Activated gamma-delta T cell (primary cell): ENCODE results near the gene PSG2.
"Not testable (repeated sequence)": the region's sequence is repeated elsewhere in the genome, so short reads cannot be mapped to it uniquely, and the experiment has no call there.

Source experiments
- DNase-seq: peaks from one replicate; lab custom pipeline; 2025; lab: John Stamatoyannopoulos, UW

Gene PSG2

DNA sequence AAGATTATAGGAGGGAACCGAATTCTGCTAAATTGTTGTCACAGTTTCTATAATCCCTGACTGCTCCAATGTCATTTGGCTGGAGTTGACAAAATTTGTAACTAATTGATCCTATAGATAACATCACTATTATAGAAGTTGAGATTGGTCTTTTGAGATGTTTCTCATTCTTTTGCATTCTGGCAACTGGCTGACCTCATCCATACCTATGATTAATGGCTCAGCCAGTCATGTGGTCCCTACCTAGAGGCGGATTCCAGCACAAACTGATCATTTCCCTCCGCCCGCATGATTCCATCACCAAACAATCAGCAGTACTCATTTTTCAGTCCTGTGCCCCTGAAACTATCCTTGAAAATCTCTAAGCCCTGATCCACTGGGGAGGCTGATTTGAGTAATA lies 4.2 kb downstream of the PSG2 start:
- no peak for DNase-seq

DNA sequence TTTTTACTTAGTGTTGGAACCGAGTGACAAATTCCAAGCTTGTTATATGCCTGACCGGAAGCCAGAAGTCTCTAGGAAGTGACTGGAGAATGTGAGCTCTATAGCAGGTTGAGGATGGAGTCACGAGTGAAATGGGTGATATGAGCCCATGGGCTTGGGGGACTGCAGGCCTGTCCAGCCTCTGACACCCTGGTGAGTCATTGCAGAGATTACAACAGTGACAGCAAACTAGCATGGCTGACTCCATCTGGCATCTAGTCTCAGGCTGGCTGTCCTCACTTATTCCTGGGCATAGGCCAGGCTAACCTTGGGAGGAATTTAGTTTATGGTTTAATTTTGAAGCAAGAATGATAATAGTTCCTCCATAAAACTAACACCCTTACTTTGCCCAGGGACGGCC lies 4.6 kb downstream of the PSG2 start:
- not testable (repeated sequence) for DNase-seq

DNA sequence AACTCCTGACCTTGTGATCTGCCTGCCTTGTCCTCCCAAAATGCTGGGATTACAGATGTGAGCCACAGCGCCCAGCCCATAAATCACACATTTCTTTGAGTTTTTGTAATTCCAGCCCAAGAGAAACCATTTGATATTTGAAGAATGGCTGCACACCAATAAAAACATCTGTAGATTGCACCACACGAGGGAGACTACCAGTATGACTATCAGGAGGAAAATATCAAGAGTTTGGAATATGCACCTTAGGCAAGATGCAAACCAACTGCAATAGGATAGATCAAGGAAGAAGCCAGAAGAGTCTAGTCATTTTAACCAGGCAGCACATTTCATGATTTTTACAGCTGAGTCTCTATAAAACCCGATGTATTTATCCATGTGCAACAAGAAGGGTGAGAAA lies 20.1 kb downstream of the PSG2 start:
- DNase-seq, result not testable (repeated sequence)

DNA sequence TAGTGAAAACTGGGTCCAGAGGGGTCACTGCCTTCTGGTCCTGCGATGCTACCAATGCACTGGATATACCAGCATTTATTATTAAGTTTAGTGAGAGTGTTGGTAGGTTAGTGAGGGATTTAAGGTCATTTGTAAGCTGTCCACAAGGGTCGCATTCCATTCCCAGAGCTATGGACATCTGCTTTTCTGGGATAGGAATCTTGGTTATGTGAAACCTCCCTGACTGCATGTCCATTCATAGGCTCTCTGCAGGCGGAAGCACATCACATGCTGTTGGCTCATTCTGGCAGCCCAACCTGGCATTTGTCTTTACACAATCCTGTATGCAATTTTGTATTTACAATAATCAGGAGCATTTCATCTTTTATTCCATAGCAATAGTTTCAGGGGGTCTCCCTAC lies 21.2 kb downstream of the PSG2 start:
- not testable (repeated sequence) for DNase-seq

DNA sequence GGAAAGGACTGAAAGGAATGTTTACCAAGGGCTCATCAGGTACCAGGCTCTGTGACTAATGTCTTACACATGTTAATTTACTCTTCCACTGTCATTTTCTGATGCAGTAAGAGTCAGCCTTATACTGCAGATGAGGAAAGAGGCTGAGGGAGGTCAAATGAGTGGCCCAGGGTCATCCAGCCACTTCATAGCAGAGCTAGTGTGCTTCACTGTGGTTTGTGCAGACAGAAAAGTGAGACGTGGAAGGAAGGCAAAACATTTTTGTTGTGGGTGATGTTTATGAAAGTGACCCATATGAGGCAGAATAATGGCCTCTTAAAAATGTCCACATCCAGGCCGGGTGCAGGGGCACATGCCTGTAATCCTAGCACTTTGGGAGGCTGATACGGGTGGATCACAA lies 22.2 kb downstream of the PSG2 start:
- DNase-seq, result not testable (repeated sequence)

DNA sequence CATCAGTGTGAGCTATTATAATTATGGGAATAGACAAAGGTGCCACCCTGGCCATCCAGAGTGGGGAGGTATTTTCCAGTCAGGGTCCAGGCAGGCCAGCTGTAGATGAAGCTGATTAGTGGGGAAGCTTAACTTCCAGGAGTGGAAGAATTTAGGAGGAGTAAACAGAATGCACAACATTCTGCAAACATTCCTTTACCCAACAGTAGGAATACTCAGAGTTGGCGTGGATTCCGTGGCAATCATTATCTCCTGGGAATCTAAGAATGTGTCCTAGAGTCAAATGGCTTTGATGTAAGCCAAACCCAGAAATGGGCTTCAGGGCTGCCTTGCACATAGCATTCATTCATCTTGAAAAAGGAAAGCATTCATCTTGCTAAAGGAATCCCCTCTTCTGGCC lies 23.0 kb downstream of the PSG2 start:
- not testable (repeated sequence) for DNase-seq

DNA sequence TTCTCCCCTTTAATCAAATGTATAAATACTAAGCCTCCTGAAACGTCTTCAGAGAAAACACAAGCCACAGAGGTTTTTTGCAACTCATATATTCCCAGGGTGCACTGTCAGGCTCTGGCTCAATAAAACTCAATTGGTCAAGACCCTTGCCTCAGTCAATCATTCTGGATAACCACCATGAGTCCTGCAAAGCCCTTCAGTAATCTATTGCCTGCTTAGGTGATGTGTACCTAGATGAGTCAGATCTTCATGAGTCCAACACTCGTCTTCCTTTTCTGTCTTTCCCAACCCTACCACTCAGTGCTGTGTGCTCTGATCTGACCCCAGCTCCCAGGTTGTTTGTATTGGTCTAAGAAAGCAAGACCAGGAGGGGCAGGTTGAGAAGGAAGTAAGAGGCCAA lies 24.1 kb downstream of the PSG2 start:
- not testable (repeated sequence) for DNase-seq

DNA sequence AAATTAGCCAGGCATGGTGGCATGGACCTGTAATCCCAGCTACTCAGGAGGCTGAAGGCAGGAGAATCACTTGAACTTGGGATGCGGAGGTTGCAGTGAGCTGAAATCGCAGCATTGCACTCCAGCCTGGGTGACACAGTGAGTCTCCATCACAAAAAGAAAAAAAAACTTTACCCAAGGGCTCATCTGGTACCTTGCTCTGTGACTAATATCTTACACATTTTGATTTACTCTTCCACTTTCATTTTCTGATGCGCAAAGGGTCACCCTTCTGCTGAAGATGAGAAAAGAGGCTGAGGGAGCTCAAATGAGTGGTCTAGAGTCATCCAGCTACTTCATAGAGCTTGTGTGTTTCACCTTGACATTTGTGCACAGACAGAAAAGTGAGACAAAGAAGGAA lies 34.5 kb downstream of the PSG2 start:
- not testable (repeated sequence) for DNase-seq

DNA sequence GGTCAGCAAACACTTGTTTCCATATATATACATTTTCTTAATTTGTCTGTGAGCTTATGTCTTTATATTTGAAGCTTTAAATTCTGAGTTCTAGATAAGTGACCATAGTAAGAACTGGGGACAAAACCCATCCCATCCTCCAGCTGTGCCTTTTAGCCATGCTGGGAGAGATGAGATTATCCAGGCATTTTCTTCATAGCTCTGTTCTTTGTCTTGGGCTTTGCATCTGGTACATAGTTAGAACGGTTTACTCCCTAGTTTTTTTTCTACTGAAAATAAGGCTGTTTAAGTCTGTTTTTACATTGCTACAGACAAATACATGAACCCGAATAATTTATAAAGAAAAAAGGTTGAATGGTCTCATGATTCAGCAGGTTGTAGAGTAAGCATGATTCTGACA lies 35.9 kb downstream of the PSG2 start:
- not testable (repeated sequence) for DNase-seq

DNA sequence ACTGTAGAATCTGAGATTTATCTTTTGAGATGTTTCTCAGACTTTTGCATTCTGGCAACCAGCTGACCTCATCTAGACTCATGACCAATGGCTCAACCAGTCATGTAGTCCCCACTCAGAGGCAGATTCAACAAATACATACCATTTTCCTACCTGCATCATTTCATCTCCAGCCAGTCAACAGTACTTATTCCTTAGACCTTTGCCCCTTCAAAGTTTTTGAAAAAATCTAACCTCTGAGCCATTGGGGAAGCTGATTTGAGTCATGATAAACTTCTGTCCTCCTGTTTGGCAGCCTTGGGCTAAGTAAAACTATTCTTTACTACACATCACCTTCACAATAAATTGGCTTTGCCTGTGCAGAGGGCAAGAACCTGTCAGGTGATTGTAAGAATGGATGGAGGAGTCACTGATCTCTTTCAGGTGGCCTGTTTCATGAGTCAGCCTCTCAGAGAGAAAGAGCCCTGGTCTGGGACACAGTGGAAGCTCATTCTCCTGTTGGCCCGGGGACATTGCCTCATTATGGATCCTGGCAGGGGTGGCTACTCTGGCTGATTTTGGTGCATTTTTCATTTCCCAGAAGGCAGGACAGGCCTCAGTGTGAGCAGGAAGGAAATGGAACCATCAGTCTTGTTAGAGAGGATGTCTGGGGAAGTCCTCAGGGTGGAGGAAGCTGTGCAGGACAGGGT lies 38.9 kb downstream of the PSG2 start:
- not testable (repeated sequence) for DNase-seq

DNA sequence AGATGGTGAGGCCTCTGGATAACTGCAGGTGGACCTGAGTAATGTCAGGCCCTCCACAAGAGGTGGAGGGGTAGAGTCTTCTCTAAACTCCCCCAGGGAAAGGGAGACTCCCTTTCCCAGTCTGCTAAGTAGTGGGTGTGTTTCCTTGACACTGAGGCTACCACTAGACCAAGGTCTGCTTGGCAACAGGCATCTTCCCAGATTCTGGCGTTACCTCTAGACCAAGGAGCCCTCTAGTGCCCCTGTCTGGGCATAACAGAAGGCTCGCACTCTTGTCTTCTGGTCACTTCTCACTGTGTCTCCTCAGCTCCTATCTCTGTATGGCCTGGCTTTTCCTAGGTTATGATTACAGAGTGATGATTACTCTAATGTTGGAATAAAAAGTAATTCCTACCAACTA lies 50.9 kb downstream of the PSG2 start:
- not testable (repeated sequence) for DNase-seq

DNA sequence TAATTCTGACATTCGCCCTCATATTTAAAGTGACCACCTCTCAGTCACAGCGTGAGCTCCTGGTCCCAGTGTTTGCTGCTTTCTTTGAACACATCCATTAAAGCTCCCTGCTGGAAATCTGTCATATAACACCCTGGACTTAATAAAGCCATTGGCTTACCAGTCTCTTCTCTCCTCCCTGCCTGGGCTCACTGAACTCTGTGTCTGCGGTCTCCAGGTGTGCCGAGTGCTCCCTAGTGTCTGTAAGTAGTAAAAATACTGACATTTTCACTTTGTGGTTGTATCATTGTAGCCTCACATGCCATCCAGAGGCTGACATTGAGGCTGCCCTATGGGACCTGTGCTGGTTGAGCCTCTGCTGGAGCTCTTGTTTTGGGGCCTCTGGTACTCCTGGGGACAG lies 53.6 kb downstream of the PSG2 start:
- no peak for DNase-seq

DNA sequence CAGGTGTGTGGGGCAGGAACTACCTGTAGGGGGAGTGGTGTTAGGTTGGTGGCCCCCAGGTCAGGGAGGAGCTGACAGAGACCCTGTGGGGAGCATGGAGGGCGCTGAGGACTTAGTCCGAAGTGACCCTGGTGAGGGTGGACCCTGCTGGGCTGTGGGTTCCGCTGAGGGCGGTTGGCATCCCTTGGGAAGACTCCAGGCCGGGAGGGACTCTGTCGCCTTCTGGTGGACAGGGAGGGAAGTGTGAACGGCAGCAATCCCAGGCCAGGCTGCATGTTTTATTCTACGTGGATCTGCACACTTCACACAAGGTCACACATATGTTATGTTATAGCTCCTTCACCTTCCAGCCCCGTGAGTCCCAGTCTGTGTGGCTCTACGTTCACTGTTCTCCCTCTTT lies 54.5 kb downstream of the PSG2 start:
- DNase-seq, result not testable (repeated sequence)

DNA sequence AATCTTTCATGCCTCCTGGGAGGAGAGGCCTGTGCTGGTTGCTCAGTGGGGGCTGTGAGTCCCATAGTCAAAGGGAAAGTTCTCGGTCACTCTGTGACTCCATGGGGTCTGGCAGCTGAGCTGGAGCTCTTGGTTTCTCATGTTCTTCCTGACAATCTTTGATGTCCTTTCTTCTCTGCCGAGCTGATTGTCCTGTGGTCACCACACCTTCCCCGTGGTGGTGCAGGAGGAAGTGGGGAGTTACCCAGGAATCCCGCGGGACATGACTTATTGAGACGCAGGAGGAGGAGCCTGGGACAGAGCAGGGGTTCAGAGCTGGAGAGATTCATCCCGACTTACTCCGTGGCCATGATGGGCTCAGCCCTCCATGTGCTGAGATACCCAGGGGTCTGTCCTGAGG lies 55.4 kb downstream of the PSG2 start:
- DNase-seq, result not testable (repeated sequence)

DNA sequence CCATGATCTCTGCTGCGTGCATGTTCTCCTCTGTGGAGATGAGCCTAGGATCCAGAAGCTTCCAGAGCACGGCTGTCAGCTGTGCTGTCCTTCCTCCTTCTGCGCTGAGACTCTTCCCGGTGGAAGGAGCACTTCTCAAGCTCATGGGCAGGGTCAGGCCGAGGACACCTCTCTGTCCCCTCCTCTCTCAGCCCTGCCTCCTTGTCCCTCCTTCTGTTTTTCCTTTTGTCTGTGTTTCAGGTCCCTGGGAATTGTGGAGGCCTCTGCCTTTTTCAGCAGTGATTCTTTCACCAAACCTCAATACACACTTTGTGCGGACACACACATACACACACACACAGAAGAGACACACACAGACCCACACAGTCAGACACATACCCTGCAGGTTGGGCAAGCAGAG lies 56.1 kb downstream of the PSG2 start, which contains the start of gene PSG11:
PSG11 (minus strand) TSS at position 101 of the 400 bp plus-strand sequence; CDS start at position 4, 97 bp downstream.
- DNase-seq, result not testable (repeated sequence)

DNA sequence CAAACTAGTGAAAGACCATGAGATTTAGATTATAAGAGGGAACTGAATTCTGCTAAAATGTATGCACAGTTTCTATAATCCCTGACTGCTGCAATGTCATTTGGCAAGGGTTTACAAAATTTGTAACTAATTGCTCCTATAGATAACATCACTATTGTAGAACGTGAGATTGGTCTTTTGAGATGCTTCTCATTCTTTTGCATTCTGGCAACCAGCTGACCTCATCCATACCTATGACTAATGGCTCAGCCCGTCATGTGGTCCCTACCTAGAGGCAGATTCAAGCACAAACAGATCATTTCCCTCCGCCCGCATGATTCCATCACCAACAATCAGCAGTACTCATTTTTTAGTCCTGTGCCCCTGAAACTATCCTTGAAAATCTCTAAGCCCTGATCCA lies 60.4 kb downstream of the PSG2 start:
- DNase-seq, result not testable (repeated sequence)

DNA sequence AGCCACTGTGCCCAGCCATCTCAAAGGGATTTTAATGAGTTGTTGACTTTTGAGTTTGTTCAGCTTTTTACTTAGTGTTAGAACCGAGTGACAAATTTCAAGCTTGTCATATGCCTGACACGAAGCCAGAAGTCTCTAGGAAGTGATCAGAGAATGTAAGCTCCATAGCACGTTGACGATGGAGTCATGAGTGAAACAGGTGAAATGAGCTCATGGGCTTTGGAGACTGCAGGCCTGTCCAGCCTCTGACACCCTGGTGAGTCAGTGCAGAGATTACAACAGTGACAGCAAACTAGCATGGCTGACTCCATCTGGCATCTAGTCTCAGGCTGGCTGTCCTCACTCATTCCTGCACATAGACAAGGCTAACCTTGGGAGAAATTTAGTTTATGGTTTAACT lies 60.9 kb downstream of the PSG2 start:
- DNase-seq, result not testable (repeated sequence)

DNA sequence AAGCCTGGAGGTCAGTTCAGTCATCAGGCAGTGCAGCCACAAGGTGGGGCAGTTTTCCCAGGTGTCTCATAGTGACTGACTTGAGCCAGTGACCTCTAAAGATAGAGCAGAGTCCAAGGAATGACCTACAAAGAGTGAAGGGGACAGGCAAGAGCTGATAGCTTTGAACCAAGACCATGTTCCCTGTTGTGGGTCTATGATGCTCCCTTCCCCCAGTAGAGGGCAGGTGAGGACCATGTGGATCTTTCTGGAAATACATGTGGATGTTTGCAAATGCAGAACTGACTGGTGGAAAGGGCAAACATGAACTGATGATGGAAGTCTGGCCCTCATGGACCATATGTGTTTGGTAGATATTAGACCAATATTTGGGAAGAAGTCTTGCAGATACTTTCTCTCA lies 62.9 kb downstream of the PSG2 start:
- not testable (repeated sequence) for DNase-seq
